GM12878 (cell line): ENCODE results near the gene ZNF808. TPM values are rescaled to one million over a fixed set of nuclear protein-coding genes. Genes with fewer than 3 reads are reported as not detected.
"Not testable (repeated sequence)": the region's sequence is repeated elsewhere in the genome, so short reads cannot be mapped to it uniquely, and the experiment has no call there.

Experiments
- ATAC-seq: fragments of 200-7000 bp; cut with Tn5 transposase; 3 replicates; pipeline ENCODE4 v1.9.1; 2020; ENCODE audit warnings: mild to moderate bottlenecking, moderate library complexity
- BruUV-seq: library from RNA; stranded (reverse); fragments of 400-500 nt; replicated peaks from 2 replicates; lab custom pipeline; 2021; lab: Mats Ljungman, UMichigan
- CTCF ChIA-PET: fragments of 300-600 bp; sonication (Branson Sonifier 250); formaldehyde crosslinking; extraction: SDS; loops from one replicate; lab custom pipeline; 2021; ENCODE audit warnings: inconsistent platforms; lab: Yijun Ruan, JAX
- POLR2A ChIA-PET: fragments of 350-600 bp; formaldehyde crosslinking; extraction: SDS; loops from one replicate; lab custom pipeline; 2021; ENCODE audit warnings: inconsistent platforms; lab: Charles Lee
- RAD21 ChIA-PET: fragments of 300-600 bp; sonication (Branson Sonifier 250); formaldehyde crosslinking; loops from one replicate; lab custom pipeline; 2023; ENCODE audit warnings: antibody characterized with exemption; ENCODE audit not compliant: unreplicated experiment; lab: Charles Lee
- SMC1A ChIA-PET: fragments of 300-600 bp; sonication (Branson Sonifier 250); formaldehyde crosslinking; loops from one replicate; lab custom pipeline; 2023; ENCODE audit not compliant: unreplicated experiment, uncharacterized antibody; lab: Charles Lee
- DNase-seq: peaks from one replicate; pipeline ENCODE4 v3.0.0-alpha.2; 2011; ENCODE audit warnings: low read depth, low spot score
- FAIRE-seq: peaks from 3 replicates; lab custom pipeline; 2011; peaks lifted over from hg19 to GRCh38; lab: Jason Lieb, UNC
- H2AFZ ChIP-seq: 2 replicates; pipeline ENCODE4 v1.6.0; 2011; ENCODE audit warnings: low read depth, low read length, control low read depth; ENCODE audit not compliant: control insufficient read depth
- H3K27ac ChIP-seq: 2 replicates; pipeline ENCODE4 v1.5.1; 2011; ENCODE audit warnings: control low read depth; ENCODE audit not compliant: control insufficient read depth, insufficient read depth
- H3K27me3 ChIP-seq, 2 experiments: replicated peaks in 1 of 2; 2 replicates each; pipeline versions ENCODE4 v1.6.0 to v1.6.1; 2011; ENCODE audit warnings: low read length in 1 of 2; ENCODE audit not compliant: control insufficient read depth in 2 of 2, insufficient read depth in 2 of 2
- H3K36me3 ChIP-seq, 2 experiments: 2 replicates each; pipeline ENCODE4 v1.5.1; 2011; ENCODE audit warnings: low read length in 1 of 2; ENCODE audit not compliant: control insufficient read depth in 2 of 2, insufficient read depth in 2 of 2
- H3K4me1 ChIP-seq: 2 replicates; pipeline ENCODE4 v1.6.1; 2011; ENCODE audit warnings: mild to moderate bottlenecking, low read length, moderate library complexity, mixed read lengths; ENCODE audit not compliant: control insufficient read depth, insufficient read depth
- H3K4me2 ChIP-seq: 2 replicates; pipeline ENCODE4 v1.6.0; 2011; ENCODE audit warnings: control low read depth; ENCODE audit not compliant: control insufficient read depth, insufficient read depth
- H3K4me3 ChIP-seq: fragments of 200-600 bp; sonication (generic); 2 replicates; pipeline ENCODE4 v1.5.1; 2016
- H3K79me2 ChIP-seq: 2 replicates; pipeline ENCODE4 v1.6.0; 2011; ENCODE audit warnings: low read length; ENCODE audit not compliant: control insufficient read depth, insufficient read depth
- H3K9ac ChIP-seq: 2 replicates; pipeline ENCODE4 v1.8.0; 2011; ENCODE audit warnings: low read length, control low read depth, mixed read lengths; ENCODE audit not compliant: control insufficient read depth, insufficient read depth
- H3K9me3 ChIP-seq: replicated peaks from 3 replicates; pipeline ENCODE4 v1.5.1; 2011; ENCODE audit warnings: mild to moderate bottlenecking, low read length; ENCODE audit not compliant: control insufficient read depth, insufficient read depth
- H4K20me1 ChIP-seq: 2 replicates; pipeline ENCODE4 v1.6.0; 2011; ENCODE audit not compliant: control insufficient read depth, insufficient read depth
- WGBS: methylation state at CpG from one replicate; pipeline ENCODE4 v1.1.6; 2016; ENCODE audit warnings: low lambda C conversion rate; ENCODE audit not compliant: insufficient replicate concordance, insufficient coverage; ENCODE audit errors: missing lambda C conversion rate; 5-methylcytosine and 5-hydroxymethylcytosine counted together
- in situ Hi-C: fragments of 300-500 bp; cut with MboI; formaldehyde crosslinking; loops from 9 replicates; pipeline ENCODE4 v1.14.3; 2018; ENCODE audit warnings: mixed read lengths
- intact Hi-C: fragments of 100-400 bp; cut with micrococcal nuclease; formaldehyde crosslinking; loops from one replicate; pipeline ENCODE4 v1.14.2; 2022; ENCODE audit not compliant: unreplicated experiment
- polyA plus RNA-seq, 11 experiments: library from polyadenylated mRNA; depleted of rRNA in 4 of 11; unstranded in 6 of 11; stranded (reverse) in 5 of 11; fragments of >200 nt; fragmentation: Nextera tagmentation in 4 of 11; fragmentation: Illumina TruSeq in 1 of 11; extraction: Ambion mirVana in 4 of 11; extraction: Trizol in 1 of 11; gene quantifications; 1 replicate in 1 of 11; 2 replicates in 10 of 11; pipeline versions ENCODE4 v1.2.1 to v1.2.3, GENCODE V29; 2011 to 2016; ENCODE audit warnings: inconsistent platforms in 2 of 11, missing spikeins in 2 of 11, low read depth in 1 of 11
- total RNA-seq, 4 experiments: library from RNA; depleted of rRNA in 3 of 4; stranded (reverse); fragments of >200 nt in 3 of 4; fragmentation: Illumina TruSeq in 1 of 4; extraction: Trizol in 1 of 4; gene quantifications; 2 replicates each; pipeline versions ENCODE4 v1.2.1 to v1.2.3, GENCODE V29; 2013 to 2021
- TF ChIP-seq, protein P1 (sequence below): fragments of 450-650 bp; IDR thresholded peaks from 2 replicates; pipeline ENCODE4 v1.6.1; 2016; ENCODE audit warnings: mild to moderate bottlenecking

ZNF808 gene
- total and polyA plus RNA-seq, 10 of the 15 experiments (the other 5 are each of a cell fraction or from before 2014, with no cell fraction given) = 2.1 to 20.2 (median 7.2) TPM

DNA sequence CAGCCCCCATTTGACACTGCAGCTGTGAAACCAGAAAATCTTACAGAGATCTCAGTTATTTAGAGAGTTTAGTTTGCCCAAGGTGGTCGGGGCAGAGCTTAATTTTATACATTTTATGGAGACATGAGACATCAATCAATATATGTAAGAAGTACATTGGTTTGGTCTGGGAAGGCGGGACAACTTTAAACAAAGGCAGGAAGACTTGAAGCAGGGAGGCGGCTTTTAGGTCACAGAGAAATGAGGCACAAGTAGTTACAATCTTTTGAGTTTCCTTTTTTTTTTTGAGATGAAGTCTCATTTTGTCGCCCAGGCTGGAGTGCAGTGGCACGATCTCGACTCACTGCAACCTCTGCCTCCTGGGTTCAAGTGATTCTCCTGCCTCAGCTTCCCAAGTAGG, 15.1 kb downstream of the ZNF808 start:
- Histone ChIP-seq H3K4me2 (0 out of 2 replicates have a peak overlapping the region, but pooled peaks have one; percentile 33), H3K27ac (peak overlapping the region; percentile 61), H3K36me3 (peaks cover 10 to 29% of the 10 kb centered on the region in 2 experiments), H3K9me3 (peaks cover 29% of the 10 kb centered on the region; the same call in 2 of the 3 replicates)
- H2AFZ ChIP-seq, DNase-seq, FAIRE-seq, ATAC-seq, H3K9ac ChIP-seq, H3K27me3 ChIP-seq, H4K20me1 ChIP-seq, BruUV-seq, intact Hi-C loops, H3K4me1 ChIP-seq, H3K4me3 ChIP-seq, H3K79me2 ChIP-seq: not testable (repeated sequence)
- ChIA-PET POLR2A (interaction anchor here (0.6 to 1.0 kb wide), 4 partner anchors 9 to 394 kb away, joined by 3 to 11 read pairs (median 4); no protein-coding TSS in a partner anchor), SMC1A (interaction anchor here (0.6 to 0.7 kb wide), 2 partner anchors 60 to 382 kb away, joined by 3 to 4 read pairs; no protein-coding TSS in a partner anchor), RAD21 (interaction anchor here (0.6 to 0.7 kb wide), 2 partner anchors 173 to 205 kb away, joined by 3 read pairs; no protein-coding TSS in a partner anchor), CTCF (interaction anchor here (0.6 kb wide), 2 partner anchors 337 to 440 kb away, joined by 3 to 5 read pairs; no protein-coding TSS in a partner anchor)
- WGBS = 80% methylated on average over 6 of the region's 6 CpGs
- in situ Hi-C loops = loop anchor here (25.0 kb wide), 1 partner anchor 1155 kb away; the partner anchor contains the start of genes C19orf84 and LIM2
- TF ChIP-seq, protein P1, sequence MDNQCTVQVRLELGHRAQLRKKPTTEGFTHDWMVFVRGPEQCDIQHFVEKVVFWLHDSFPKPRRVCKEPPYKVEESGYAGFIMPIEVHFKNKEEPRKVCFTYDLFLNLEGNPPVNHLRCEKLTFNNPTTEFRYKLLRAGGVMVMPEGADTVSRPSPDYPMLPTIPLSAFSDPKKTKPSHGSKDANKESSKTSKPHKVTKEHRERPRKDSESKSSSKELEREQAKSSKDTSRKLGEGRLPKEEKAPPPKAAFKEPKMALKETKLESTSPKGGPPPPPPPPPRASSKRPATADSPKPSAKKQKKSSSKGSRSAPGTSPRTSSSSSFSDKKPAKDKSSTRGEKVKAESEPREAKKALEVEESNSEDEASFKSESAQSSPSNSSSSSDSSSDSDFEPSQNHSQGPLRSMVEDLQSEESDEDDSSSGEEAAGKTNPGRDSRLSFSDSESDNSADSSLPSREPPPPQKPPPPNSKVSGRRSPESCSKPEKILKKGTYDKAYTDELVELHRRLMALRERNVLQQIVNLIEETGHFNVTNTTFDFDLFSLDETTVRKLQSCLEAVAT = 0 out of 2 replicates have a peak, but pooled peaks have one; percentile 8
